Measurements from ENCODE around the gene SEH1L. TPM values are rescaled to one million over a fixed set of nuclear protein-coding genes. Genes with fewer than 3 reads are reported as not detected.
"Not testable (repeated sequence)": the region's sequence is repeated elsewhere in the genome, so short reads cannot be mapped to it uniquely, and the experiment has no call there.

SEH1L gene
- total RNA-seq, 1 donor from 2014 or later: 59.6 TPM

GRCh38 chr18:12993439-12993838 is 45.6 kb downstream of the SEH1L start:
- intact Hi-C loops (cut with micrococcal nuclease): loop anchor here (2.0 to 5.0 kb wide), 5 partner anchors 164 to 1086 kb away; partner anchors contain the start of gene MPPE1

GRCh38 chr18:12995424-12995823 is 47.6 kb downstream of the SEH1L start:
- intact Hi-C loops (cut with micrococcal nuclease): no loop called here

- intact Hi-C loops (cut with micrococcal nuclease): no loop called here
Observed at GRCh38 chr18:12995952-12996477, 48.2 kb downstream of the SEH1L start.

GRCh38 chr18:12996661-12997292 is 49.0 kb downstream of the SEH1L start:
- intact Hi-C loops (cut with micrococcal nuclease): no loop called here

GRCh38 chr18:12997330-12997729 is 49.5 kb downstream of the SEH1L start:
- intact Hi-C loops (cut with micrococcal nuclease): not testable (repeated sequence)

- intact Hi-C loops (cut with micrococcal nuclease): no loop called here
Observed at GRCh38 chr18:12998332-12999060, 50.7 kb downstream of the SEH1L start.

GRCh38 chr18:13003466-13003896 is 55.7 kb downstream of the SEH1L start:
- intact Hi-C loops (cut with micrococcal nuclease): loop anchor here (1.0 kb wide), 1 partner anchor 156 kb away; no protein-coding TSS in a partner anchor

GRCh38 chr18:13004396-13004795 is 56.6 kb downstream of the SEH1L start:
- intact Hi-C loops (cut with micrococcal nuclease): no loop called here

GRCh38 chr18:13005289-13005688 is 57.5 kb downstream of the SEH1L start:
- intact Hi-C loops (cut with micrococcal nuclease): no loop called here

GRCh38 chr18:13006531-13007247 is 58.9 kb downstream of the SEH1L start:
- intact Hi-C loops (cut with micrococcal nuclease): no loop called here

- intact Hi-C loops (cut with micrococcal nuclease): no loop called here
Observed at GRCh38 chr18:13007248-13007560, 59.4 kb downstream of the SEH1L start.

- intact Hi-C loops (cut with micrococcal nuclease): no loop called here
Observed at GRCh38 chr18:13011719-13012118, 63.9 kb downstream of the SEH1L start.

- intact Hi-C loops (cut with micrococcal nuclease): no loop called here
Observed at GRCh38 chr18:13014232-13014631, 66.4 kb downstream of the SEH1L start.

GRCh38 chr18:13014818-13015217 is 67.0 kb downstream of the SEH1L start:
- intact Hi-C loops (cut with micrococcal nuclease): no loop called here

- intact Hi-C loops (cut with micrococcal nuclease): no loop called here
Observed at GRCh38 chr18:13017247-13017875, 69.5 kb downstream of the SEH1L start.

- intact Hi-C loops (cut with micrococcal nuclease): no loop called here
Observed at GRCh38 chr18:13018374-13018773, 70.6 kb downstream of the SEH1L start.

- intact Hi-C loops (cut with micrococcal nuclease): no loop called here
Observed at GRCh38 chr18:13019301-13019700, 71.5 kb downstream of the SEH1L start.

- intact Hi-C loops (cut with micrococcal nuclease): no loop called here
Observed at GRCh38 chr18:13022644-13023043, 74.8 kb downstream of the SEH1L start.

- intact Hi-C loops (cut with micrococcal nuclease): no loop called here
Observed at GRCh38 chr18:13025233-13025632, 77.4 kb downstream of the SEH1L start.

GRCh38 chr18:13026583-13027270 is 78.9 kb downstream of the SEH1L start:
- intact Hi-C loops (cut with micrococcal nuclease): no loop called here

- intact Hi-C loops (cut with micrococcal nuclease): no loop called here
Observed at GRCh38 chr18:13028869-13029268, 81.1 kb downstream of the SEH1L start.
